Lung microvascular endothelial cell (primary cell): ENCODE data around the gene ARHGAP27. TPM values are rescaled to one million over a fixed set of nuclear protein-coding genes. Genes with fewer than 3 reads are reported as not detected.
"Not testable (repeated sequence)": the region's sequence is repeated elsewhere in the genome, so short reads cannot be mapped to it uniquely, and the experiment has no call there.

Source experiments
- DNase-seq, 2 donors: peaks; one replicate each; pipeline versions ENCODE4 v3.0.0 to v3.0.0-alpha.2; 2010; ENCODE audit warnings: low read depth in 2 of 2
- total RNA-seq: library from RNA; depleted of rRNA; stranded (reverse); fragments of >200 nt; gene quantifications from 2 replicates; pipeline ENCODE4 v1.2.1, GENCODE V29; 2014

Gene ARHGAP27
- total RNA-seq, result 19.0 and 33.7 TPM in 2 replicates

GRCh38 chr17:45432405-45433158 lies at the start of gene ARHGAP27:
TSS of gene ARHGAP27 (minus strand) at chr17:45432870. CDS start at chr17:45430279, 2,591 bp downstream.
- peak; percentile 64 to 76 for DNase-seq

- DNase-seq, result not testable (repeated sequence)
These were observed 49.6 kb upstream of the ARHGAP27 start for GRCh38 chr17:45482317-45482716.

GRCh38 chr17:45475436-45475835 lies 42.8 kb upstream of the ARHGAP27 start:
- not testable (repeated sequence) for DNase-seq

- peak; percentile 19 to 60 for DNase-seq
These were observed 39.6 kb upstream of the ARHGAP27 start for GRCh38 chr17:45472249-45472648.

- DNase-seq, result not testable (repeated sequence)
These were observed 36.5 kb upstream of the ARHGAP27 start for GRCh38 chr17:45469204-45469563.

GRCh38 chr17:45468293-45469203 lies 35.9 kb upstream of the ARHGAP27 start:
- DNase-seq, result not testable (repeated sequence)

GRCh38 chr17:45461524-45462327 lies 29.1 kb upstream of the ARHGAP27 start:
- peak; percentile 52 to 70 for DNase-seq

GRCh38 chr17:45460422-45460821 lies 27.8 kb upstream of the ARHGAP27 start:
- DNase-seq, result not testable (repeated sequence)

- DNase-seq, result not testable (repeated sequence)
These were observed 21.7 kb upstream of the ARHGAP27 start for GRCh38 chr17:45454341-45454740.

GRCh38 chr17:45453731-45454130 lies 21.1 kb upstream of the ARHGAP27 start:
- not testable (repeated sequence) for DNase-seq

GRCh38 chr17:45453225-45453534 lies 20.5 kb upstream of the ARHGAP27 start:
- DNase-seq, result not testable (repeated sequence)

GRCh38 chr17:45452329-45453224 lies 19.9 kb upstream of the ARHGAP27 start:
- not testable (repeated sequence) for DNase-seq

- DNase-seq, result not testable (repeated sequence)
These were observed 19.0 kb upstream of the ARHGAP27 start for GRCh38 chr17:45451660-45452059.

GRCh38 chr17:45451131-45451530 lies 18.5 kb upstream of the ARHGAP27 start:
- DNase-seq, result no peak

- DNase-seq, result not testable (repeated sequence)
These were observed 17.1 kb upstream of the ARHGAP27 start for GRCh38 chr17:45449708-45450329.

GRCh38 chr17:45449260-45449659 lies 16.6 kb upstream of the ARHGAP27 start:
- not testable (repeated sequence) for DNase-seq

GRCh38 chr17:45448483-45448882 lies 15.8 kb upstream of the ARHGAP27 start:
- not testable (repeated sequence) for DNase-seq

- DNase-seq, result not testable (repeated sequence)
These were observed 15.4 kb upstream of the ARHGAP27 start for GRCh38 chr17:45448066-45448465.

GRCh38 chr17:45447650-45448049 lies 15.0 kb upstream of the ARHGAP27 start:
- peak in 1 of 2 donors; percentile 55 for DNase-seq
